NCI-H748 (cell line): ENCODE results near the gene AP4M1.
A peak's percentile ranks its signal among the peaks of the same experiment; 100 is the strongest.

Experiments used
- DNase-seq: peaks from one replicate; lab custom pipeline; 2025; ENCODE audit not compliant: unreplicated experiment; lab: John Stamatoyannopoulos, UW

The AP4M1 gene, protein sequence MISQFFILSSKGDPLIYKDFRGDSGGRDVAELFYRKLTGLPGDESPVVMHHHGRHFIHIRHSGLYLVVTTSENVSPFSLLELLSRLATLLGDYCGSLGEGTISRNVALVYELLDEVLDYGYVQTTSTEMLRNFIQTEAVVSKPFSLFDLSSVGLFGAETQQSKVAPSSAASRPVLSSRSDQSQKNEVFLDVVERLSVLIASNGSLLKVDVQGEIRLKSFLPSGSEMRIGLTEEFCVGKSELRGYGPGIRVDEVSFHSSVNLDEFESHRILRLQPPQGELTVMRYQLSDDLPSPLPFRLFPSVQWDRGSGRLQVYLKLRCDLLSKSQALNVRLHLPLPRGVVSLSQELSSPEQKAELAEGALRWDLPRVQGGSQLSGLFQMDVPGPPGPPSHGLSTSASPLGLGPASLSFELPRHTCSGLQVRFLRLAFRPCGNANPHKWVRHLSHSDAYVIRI

DNA sequence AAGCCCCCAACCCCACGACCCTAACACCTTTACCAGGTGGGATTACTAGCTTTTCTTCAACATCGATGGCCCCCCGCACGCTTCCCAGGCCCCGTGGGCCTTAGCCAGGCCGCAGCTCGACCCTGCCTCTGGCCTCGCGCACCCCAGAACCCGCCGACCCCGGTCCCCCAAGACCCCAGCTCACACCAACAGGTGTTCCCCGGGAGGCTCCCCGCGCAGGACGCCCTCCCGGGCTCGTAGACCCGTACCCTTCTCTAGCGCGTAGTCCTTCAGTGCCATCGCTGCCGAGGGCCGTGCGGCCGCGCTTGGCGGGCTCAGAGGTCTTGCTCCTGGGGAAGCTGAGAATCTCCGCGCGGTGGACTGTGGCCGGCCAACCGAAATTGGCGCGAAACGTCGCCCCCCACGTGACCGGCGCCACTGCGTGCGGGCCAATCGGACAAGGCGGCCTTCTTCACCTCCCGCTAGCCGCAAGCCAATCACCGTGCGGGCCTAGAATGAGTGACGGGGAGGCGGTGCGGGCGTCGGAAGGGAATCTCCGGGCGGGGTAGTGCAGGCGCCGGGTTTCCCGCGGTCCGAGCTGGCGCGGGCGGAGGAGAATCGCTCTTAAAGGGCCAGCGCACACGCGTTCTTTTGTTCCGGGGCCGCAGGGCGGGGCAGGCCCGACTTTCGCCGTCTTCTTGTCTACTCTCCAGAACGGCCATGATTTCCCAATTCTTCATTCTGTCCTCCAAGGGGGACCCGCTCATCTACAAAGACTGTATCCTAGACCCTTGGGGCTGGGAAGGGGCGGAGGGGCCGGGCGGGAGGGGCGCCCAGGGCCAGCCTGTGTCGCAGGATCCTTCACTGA, at the start of gene AP4M1, which contains the start of gene MCM7:
AP4M1 (plus strand) TSS at position 628 of the 847 bp plus-strand sequence; CDS start at position 700, 72 bp downstream.
MCM7 (minus strand) TSS at position 382 of the 847 bp plus-strand sequence; CDS start at position 279, 103 bp downstream.
- peak; percentile 99 for DNase-seq

DNA sequence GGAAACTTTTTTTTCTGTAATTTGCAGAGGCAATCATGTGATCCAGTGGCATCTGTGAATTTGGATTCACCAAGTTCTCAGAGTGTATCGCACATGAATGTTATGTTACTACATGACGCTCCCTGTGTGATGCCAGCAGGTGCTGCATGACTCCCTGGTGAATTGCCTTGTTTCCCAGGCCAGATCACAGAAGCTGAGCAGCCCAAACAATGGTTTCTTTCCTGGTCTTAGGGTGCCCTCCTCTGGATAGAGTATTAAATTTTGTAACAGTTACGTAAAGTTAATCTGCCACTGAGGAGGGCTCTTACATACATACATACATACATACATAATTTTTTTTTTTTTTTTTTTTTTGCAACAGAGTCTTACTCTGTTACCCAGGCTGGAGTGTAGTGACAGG, 48.2 kb upstream of the AP4M1 start:
- peak; percentile 54 for DNase-seq

DNA sequence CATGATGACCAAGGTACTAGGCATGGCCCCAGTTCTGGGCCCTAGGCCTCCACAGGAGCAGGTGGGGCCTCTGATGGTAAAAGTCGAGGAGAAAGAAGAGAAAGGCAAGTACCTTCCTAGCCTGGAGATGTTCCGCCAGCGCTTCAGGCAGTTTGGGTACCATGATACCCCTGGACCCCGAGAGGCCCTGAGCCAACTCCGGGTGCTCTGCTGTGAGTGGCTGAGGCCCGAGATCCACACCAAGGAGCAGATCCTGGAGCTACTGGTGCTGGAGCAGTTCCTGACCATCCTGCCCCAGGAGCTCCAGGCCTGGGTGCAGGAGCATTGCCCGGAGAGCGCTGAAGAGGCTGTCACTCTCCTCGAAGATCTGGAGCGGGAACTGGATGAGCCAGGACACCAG, 44.4 kb upstream of the AP4M1 start:
- DNase-seq = no peak

DNA sequence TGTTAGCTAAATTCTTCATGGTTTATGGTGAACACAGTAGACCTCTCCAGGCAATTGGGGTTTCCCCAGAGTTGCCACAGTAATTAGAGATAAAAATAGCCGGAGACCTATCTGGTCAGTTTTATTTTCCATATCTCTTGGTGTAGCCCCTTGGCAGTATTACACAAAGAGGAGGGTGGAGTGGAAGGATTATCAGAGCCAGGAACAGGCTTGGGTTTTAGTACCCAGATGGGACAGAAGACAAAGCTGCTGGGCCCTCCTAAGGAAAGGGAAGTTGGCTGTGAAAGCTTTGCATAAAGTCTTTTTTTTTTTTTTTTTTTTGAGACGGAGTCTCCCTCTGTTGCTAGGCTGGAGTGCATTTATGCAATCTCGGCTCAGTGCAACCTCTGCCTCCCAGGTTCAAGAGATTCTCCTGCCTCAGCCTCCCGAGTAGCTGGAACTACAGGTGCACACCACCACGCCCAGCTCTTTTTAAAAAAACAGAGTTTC, 42.1 kb upstream of the AP4M1 start:
- DNase-seq = no peak

DNA sequence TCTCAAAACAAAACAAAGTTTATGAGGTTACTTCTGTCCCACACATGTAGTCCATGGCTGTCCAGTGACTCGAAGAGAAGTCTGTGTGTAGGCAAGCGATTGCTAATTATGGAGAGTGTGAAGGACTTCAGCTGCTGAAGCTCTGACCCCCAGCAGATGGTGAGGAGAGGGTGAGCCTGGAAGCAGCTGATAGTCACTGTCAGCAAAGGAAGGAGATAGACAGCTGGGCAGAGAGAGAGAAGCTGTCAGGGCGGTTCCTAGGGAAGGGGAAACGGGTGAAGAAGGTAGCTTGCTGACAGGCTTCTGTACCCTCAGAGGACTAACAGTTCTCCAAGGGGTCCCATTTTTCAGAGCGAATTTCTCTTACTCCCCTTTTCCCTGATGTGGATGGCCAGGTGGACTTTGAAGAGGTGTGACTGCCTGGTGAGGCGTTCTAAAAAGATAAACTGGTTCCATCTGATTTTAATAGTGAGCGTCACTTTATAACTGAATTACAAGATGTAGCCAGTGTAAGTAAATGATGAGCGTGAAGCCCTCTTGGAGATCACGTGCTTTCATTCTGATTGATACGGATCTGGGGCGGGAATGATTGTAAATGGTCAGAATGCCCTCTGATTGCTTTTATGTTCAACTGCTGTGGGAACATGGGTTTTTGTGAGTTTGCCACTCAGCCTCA, 39.8 kb upstream of the AP4M1 start:
- no peak for DNase-seq

DNA sequence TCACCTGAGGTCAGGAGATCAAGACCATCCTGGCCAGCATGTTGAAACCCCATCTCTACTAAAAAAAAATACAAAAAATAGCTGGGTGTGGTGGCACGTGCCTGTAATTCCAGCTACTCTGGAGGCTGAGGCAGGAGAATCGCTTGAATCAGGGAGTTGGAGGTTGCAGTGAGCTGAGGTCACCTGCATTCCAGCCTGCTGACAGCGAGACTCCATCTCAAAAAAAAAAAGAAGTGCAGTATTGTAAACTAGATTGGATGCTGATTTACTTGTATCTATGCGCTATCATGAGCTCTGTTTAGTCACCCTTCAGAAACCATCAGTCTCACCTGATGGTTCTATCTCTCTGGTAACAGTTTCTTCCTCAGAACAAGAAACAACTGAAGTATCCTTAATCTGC, 38.1 kb upstream of the AP4M1 start:
- DNase-seq = no peak

DNA sequence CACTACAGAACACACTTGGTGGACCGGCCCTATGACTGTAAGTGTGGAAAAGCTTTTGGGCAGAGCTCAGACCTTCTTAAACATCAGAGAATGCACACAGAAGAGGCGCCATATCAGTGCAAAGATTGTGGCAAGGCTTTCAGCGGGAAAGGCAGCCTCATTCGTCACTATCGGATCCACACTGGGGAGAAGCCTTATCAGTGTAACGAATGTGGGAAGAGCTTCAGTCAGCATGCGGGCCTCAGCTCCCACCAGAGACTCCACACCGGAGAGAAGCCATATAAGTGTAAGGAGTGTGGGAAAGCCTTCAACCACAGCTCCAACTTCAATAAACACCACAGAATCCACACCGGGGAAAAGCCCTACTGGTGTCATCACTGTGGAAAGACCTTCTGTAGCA, 37.3 kb upstream of the AP4M1 start:
- no peak for DNase-seq

DNA sequence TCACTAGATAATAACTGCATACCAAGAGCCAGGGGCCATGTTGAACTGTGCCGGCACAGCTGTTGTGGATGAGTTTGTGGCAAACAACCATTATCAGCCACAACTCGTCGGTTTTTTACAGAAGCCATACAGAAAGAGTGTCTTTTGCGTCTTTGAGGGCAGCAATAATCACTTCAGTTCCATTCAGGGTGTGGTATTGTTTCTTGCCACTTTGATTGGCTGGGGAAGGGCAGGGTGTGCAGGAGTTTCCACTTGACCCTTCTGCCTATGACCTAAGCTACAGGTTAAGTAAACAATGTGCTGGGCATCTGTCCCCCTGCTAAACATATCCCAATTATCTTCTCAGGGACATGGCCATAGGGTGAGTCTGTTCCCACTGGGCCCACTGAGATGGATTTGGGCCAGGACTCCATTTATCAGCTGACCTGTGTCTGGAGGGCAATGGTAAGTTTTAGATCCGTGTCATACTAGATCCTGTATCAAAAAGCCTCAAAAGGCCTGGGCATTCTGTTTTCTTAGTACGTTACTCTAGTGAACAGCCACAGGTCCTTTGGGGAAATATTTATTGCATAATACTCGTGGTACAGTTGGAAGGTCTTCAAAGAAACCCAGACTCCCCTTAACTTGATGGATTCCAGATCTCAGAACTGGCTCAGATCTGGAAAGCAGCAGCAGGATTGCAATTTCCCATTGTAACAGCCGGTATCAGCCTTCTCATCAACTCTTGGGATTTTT, 35.8 kb upstream of the AP4M1 start:
- DNase-seq = no peak

DNA sequence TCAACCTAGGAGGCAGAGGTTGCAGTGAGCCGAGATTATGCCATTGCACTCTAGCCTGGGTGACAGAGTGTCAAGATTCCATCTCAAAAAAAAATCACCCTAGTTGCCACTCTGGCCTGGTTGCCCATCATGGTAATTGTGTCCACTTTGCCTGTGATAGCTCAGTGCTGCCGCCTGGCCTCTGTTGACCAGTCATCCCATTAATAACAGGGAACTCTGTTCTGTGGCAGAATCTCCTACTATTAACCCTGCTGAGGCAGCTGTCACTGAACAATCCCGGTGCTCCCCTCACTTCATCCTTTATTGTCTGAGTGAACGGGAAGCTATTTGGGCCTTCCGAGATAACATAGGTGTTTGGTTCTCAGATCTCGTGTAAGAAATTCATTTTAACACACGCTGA, 34.5 kb upstream of the AP4M1 start:
- no peak for DNase-seq

DNA sequence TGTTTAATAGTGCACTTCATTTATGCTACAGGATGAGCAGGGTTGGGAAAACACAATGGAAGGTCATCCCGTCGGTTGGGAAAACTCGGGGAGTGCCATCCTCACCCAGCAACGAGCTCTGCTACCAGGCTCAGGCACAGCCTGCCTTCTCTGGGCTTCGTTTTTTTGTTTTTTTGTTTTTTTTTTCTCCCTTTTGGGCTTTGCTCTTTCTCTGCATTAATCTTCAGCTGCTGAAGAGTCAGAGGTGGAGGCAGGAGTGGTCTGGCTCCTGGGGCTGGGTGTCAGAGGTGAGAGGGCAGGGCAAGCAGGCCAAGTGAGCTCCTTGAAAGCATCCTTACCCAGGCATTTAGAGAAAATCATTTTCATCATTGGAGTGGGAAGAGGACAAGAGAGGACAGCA, 31.5 kb upstream of the AP4M1 start:
- DNase-seq = no peak

DNA sequence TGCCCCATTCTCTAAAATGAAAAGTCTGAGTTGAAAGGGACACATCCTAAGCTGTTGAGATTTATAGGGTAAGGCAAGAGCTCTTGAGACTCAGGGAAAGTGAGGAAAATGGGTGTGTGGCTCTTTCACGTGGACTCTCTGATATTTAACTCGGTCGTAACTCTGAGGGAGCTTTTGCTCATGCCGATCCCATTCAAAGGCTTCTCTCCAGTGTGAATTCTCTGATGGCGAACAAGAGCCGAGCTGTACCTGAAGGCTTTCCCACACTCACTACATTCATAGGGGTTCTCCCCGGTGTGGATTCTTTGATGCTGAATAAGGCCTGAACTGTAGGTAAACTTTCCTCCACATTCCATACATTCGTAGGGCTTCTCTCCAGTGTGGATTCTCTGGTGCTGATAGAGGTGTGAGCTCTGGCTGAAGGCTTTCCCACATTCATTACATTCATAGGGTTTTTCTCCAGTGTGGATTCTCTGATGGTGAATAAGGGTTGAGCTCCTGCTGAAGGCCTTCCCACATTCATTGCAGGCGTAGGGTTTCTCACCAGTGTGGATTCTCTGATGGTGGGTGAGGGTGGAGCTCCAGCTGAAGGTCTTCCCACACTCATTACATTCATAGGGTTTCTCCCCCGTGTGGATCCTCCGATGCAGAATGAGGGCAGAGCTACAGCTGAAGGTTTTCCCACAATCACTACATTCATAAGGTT, 30.3 kb upstream of the AP4M1 start:
- no peak for DNase-seq

DNA sequence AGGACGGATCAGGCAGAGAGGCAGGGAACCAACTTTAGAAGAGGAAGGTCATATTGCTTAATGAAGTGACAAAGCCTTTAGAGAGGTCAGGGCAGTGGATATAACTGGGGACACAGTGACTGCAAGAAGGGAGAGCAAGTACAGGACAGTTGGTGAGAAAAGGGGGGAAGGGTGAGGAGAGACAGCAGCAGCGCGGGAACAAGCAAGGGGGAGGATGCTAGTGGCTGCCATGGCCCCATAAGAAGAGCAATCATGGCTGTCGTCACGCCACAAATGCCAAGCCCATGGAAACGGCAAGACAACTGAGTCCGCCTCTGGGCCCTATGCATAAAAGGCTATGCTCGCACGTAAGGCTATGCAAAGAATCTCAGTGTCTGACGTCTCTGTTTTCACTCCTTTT, 29.0 kb upstream of the AP4M1 start:
- DNase-seq = no peak

DNA sequence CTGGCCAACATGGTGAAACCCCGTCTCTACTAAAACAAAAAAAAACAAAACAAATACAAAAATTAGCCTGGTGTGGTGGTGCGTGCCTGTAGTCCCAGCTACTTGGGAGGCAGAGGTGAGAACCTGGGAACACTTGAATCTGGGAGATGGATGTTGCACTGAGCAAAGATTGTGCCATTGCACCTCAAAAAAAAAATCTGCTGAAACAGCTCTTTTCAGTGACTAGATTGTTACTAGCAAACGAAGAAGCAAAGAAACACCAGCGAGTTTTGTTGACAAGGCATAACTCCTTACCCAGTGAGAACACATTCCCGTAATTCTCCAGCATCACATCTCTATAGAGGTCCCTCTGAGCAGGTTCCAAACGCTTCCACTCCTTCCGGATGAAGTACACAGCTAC, 26.6 kb upstream of the AP4M1 start:
- no peak for DNase-seq

DNA sequence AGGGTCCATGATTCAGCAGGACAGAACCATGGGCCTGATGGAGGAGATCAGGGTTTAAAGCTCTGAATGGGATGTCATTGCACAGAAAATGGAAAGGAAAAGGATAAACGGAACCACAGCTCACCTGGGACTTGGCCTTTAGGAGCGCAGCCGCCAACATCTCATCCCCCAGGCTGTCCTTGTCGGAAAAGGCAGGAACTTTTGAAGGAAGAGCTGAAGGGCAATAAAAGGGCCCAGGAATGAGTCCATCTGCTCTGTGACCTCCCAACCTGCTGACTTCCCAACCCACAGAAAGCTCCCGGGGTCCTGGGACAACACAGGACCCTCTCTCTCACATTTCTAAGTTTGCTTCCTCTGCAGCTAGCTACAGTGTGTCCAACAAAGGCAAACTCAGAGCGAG, 26.0 kb upstream of the AP4M1 start:
- no peak for DNase-seq

DNA sequence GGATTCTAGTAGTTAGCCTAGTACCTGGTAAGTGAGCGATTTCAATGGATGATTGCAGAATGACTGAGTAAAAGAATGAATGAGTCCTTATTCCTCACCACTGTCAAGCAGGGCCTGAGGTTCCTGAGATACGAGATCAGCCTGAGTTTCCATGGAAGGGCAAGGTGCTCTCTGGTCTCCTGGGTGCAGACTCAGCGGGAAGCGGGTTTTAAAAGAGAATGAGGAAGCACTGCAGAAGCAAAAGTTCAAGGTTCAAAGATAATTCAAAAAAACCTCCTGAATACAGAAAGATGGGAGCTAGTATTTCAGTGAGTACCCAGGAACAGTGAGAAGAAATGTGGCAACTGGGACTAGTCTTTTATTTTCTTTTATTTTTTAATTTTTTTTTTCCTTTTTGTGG, 24.2 kb upstream of the AP4M1 start:
- no peak for DNase-seq

DNA sequence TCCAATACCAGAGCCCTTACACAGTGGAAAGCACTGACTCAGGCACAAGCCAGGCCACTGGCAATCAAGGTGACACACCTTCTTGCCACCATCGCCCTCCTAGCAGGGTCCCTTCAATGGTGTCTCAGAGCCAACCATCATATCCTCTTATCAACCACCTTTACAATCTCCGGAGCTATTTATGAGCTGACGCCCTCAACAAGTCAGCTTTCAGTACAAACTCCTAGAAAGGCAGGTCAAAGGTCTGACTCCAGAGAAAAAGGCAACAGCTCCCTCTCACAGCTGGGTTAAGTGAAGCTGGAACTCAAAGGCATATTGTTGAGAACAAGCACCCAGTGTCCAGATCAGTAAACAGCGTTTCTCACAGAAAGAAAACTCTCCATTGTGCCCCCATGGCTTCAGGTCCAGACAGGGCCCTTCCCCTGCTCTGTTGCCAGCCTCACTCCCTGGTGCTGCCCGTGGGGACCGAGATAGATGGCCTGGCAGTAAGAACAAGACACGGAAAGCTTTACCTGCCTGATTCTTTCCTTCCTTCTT, 22.4 kb upstream of the AP4M1 start:
- no peak for DNase-seq

DNA sequence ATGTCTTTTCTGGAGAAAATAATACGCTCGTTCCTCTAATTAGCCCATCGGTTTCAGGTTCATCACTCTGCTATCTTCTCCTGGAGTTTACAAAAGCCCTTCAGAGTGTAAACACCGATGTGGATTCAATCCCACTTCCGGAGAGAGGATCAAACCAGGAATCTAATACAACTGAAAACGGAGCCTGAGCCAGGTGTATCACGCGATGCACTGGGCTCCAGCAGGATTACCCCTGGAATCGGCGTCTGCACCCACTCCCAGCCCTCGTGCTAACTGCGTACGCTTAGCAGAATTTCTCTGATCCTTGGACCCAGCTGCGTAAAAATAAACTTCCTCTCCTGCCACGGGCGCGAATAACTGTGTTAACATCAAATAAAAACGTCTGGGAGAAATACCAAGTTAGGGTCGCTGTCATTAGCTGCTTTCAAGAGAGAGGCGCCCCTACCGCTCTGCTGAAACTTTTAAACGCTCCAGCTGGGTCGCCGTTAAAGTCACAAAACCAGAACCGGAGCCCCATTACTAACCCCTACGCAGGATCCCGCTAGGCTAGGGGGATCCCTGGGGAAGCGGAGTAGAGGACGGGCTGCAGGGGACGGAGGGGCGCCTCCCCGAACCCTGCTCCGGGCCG, 20.4 kb upstream of the AP4M1 start:
- peak; percentile 81 for DNase-seq

DNA sequence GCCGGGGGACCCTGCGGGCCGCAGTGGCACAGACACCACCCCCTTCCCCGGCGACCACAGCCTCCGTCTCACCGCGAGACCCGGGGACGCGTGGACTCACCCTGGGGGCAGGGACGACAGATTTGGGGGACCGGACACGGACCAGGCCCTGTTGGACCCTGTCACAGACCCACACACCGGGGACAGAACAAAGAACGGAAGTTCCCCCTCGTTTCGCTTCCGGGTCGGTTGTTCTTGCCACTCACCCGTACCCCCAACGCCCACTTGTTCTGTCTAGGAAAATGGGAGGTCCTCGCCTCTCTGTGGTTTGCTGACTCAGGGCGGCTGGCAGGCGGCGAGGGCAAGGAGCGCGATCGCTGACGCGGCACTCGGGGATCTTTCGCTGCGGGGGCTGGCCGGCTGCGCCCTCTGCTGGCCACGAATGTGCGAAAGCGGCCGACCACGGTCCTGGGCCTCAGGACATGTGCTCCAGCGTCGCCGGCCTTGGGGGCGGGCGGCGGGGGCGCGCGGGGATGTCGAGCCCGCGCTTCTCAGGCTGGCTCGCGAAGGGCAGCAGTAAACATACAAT, 19.8 kb upstream of the AP4M1 start, which contains the start of gene ZNF3:
ZNF3 (minus strand) TSS at position 189 of the 568 bp plus-strand sequence. CDS start 4,366 bp downstream, outside the sequence.
- DNase-seq = peak; percentile 98

DNA sequence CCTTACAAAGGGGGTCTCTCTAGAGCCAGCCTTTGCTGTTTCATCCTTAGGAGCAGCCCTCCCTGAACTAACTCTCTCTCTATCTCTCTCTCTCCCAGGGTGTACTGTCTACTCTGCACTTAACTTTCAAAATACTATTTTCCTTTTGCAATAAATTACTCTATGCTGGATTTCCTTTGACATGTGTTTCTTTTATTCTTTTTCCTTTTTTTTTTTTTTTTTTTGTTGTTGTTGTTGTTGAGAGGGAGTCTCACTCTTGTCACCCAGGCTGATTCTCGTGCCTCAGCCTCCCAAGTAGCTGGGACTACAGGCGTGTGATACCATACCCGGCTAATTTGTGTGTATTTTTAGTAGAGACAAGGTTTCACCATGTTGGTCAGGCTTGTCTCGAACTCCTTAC, 18.5 kb upstream of the AP4M1 start:
- no peak for DNase-seq
